ENCODE measurements around the gene KANSL3.

Gene KANSL3

DNA sequence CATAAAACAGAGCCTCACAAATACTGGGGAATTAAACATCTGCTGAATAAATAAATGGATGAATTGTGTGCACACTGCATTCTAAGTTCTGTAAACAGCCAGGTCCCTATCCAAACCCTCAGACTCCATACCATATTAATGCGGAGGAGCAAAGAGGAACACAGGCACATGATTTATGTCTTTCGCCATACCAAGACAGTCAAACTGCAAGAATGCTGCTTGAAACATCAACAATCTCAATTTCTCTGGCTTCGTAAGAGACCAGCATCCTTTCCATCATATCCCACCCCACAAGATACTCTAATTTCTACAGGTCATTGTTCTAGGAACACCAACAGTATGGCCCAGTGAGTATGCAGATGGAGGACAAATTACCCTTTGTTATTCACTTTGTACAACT, 15.0 kb downstream of the KANSL3 start:
- no peaks in the 10 kb centered on the region for H3K27me3 ChIP-seq (ENCODE audit: insufficient read depth, poor library complexity, severe bottlenecking)
- no peaks in the 10 kb centered on the region for H3K9me3 ChIP-seq (ENCODE audit: severe bottlenecking)
- H3K36me3 ChIP-seq (ENCODE audit: low read depth) = peaks cover 60% of the 10 kb centered on the region
- no peak overlapping the region for H3K27ac ChIP-seq (ENCODE audit: poor library complexity, severe bottlenecking)
- DNase-seq (ENCODE audit: low spot score) (no peak), ATAC-seq (ENCODE audit: low read depth) (no peak)
- peaks cover 13% of the 10 kb centered on the region for H3K4me1 ChIP-seq (ENCODE audit: insufficient read depth, poor library complexity, severe bottlenecking)
- H3K4me3 ChIP-seq (ENCODE audit: severe bottlenecking) = no peak overlapping the region
- TF ChIP-seq, protein P1, sequence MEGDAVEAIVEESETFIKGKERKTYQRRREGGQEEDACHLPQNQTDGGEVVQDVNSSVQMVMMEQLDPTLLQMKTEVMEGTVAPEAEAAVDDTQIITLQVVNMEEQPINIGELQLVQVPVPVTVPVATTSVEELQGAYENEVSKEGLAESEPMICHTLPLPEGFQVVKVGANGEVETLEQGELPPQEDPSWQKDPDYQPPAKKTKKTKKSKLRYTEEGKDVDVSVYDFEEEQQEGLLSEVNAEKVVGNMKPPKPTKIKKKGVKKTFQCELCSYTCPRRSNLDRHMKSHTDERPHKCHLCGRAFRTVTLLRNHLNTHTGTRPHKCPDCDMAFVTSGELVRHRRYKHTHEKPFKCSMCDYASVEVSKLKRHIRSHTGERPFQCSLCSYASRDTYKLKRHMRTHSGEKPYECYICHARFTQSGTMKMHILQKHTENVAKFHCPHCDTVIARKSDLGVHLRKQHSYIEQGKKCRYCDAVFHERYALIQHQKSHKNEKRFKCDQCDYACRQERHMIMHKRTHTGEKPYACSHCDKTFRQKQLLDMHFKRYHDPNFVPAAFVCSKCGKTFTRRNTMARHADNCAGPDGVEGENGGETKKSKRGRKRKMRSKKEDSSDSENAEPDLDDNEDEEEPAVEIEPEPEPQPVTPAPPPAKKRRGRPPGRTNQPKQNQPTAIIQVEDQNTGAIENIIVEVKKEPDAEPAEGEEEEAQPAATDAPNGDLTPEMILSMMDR (IDR thresholded peaks at IDR 0.05; ENCODE audit: poor library complexity, severe bottlenecking) = no peak

DNA sequence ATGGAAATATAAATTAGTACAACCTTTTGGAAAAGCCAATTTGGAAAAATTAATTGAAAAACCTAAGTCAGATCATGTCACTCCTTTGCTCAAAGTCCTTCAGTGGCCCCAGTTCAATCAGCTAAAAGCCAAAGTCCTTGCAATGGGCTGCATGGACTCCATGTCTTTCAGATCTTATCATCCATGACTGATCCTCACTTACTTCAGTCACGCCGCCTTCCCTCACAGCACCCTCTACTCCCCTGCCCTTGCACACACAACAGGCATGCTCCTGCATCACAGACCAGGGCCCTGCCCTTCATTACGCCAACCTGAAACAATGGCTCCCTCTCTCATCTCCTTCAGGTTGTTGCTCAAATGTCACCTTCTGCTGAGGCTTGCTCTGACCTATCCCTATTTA, 15.6 kb downstream of the KANSL3 start:
- Histone ChIP-seq H3K27me3 (ENCODE audit: insufficient read depth, poor library complexity, severe bottlenecking) (no peaks in the 10 kb centered on the region), H3K36me3 (ENCODE audit: low read depth) (peaks cover 56% of the 10 kb centered on the region), H3K27ac (ENCODE audit: poor library complexity, severe bottlenecking) (no peak overlapping the region), H3K4me3 (ENCODE audit: severe bottlenecking) (no peak overlapping the region), H3K9me3 (ENCODE audit: severe bottlenecking) (no peaks in the 10 kb centered on the region), H3K4me1 (ENCODE audit: insufficient read depth, poor library complexity, severe bottlenecking) (peaks cover 18% of the 10 kb centered on the region)
- no peak for ATAC-seq (ENCODE audit: low read depth)
- no peak for DNase-seq (ENCODE audit: low spot score)
- TF ChIP-seq, protein P1 (IDR thresholded peaks at IDR 0.05; ENCODE audit: poor library complexity, severe bottlenecking) = no peak

DNA sequence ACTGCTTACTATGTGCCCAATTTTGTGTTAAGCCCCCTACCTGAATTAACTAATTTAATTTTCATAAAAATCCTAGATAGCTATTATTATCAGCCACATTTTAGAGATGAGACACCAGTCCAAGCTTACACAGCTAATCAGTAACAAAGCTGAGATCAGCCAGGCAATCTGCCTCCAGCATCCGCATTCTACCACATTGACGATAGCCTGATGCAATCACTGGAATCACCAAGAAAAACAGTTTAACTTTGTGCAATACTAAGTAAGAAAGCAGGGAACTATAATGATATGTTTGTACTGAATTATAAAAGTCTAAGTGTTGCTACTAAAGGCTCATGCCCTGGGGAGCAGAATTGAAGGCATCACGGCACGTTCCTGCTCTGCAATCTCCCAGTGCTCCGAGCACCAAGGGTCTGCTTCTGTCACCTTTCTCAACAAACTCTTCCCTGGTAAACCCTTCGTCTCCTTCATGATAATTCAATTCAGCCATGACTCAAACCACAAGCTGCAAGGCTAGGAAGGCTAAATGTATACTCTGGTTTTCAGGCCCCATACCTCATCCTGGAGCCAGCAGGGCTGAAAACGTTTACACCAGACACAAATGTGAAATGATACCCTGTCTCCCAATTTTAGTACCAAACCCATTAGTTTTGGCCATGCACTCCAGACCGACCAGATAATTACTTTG, 19.4 kb downstream of the KANSL3 start:
- H3K27ac ChIP-seq (ENCODE audit: poor library complexity, severe bottlenecking) = peak overlapping the region; percentile 50
- no peak for ATAC-seq (ENCODE audit: low read depth)
- DNase-seq (ENCODE audit: low spot score) = no peak
- H3K9me3 ChIP-seq (ENCODE audit: severe bottlenecking) = no peaks in the 10 kb centered on the region
- H3K4me1 ChIP-seq (ENCODE audit: insufficient read depth, poor library complexity, severe bottlenecking) = peaks cover 11% of the 10 kb centered on the region
- H3K27me3 ChIP-seq (ENCODE audit: insufficient read depth, poor library complexity, severe bottlenecking) = no peaks in the 10 kb centered on the region
- no peak overlapping the region for H3K4me3 ChIP-seq (ENCODE audit: severe bottlenecking)
- peaks cover 59% of the 10 kb centered on the region for H3K36me3 ChIP-seq (ENCODE audit: low read depth)
- TF ChIP-seq, protein P1 (IDR thresholded peaks at IDR 0.05; ENCODE audit: poor library complexity, severe bottlenecking) = no peak

DNA sequence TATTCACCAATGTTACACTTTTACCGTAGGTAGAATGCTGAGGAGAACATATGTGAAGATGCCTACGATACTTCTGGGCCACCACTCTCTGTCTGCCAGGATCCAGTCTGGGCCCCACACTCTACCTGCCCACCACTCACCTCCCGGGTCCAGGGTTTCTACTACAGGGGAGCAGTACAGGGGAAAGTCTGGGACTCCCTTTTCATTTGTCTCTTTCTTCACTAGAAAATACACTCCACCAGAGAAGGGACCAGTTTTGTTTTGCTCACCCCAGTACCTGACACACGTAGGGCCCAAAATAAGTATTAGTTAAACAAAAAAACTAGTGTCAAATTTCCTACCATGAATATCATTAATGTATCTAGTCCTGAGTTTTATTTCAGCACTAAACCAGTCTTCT, 21.1 kb downstream of the KANSL3 start:
- Histone ChIP-seq H3K4me3 (ENCODE audit: severe bottlenecking) (no peak overlapping the region), H3K4me1 (ENCODE audit: insufficient read depth, poor library complexity, severe bottlenecking) (peaks cover 11% of the 10 kb centered on the region), H3K27ac (ENCODE audit: poor library complexity, severe bottlenecking) (peak overlapping the region; percentile 50), H3K27me3 (ENCODE audit: insufficient read depth, poor library complexity, severe bottlenecking) (no peaks in the 10 kb centered on the region), H3K9me3 (ENCODE audit: severe bottlenecking) (no peaks in the 10 kb centered on the region), H3K36me3 (ENCODE audit: low read depth) (peaks cover 73% of the 10 kb centered on the region)
- ATAC-seq (ENCODE audit: low read depth) (no peak), DNase-seq (ENCODE audit: low spot score) (no peak)
- TF ChIP-seq, protein P1 (IDR thresholded peaks at IDR 0.05; ENCODE audit: poor library complexity, severe bottlenecking) = no peak

DNA sequence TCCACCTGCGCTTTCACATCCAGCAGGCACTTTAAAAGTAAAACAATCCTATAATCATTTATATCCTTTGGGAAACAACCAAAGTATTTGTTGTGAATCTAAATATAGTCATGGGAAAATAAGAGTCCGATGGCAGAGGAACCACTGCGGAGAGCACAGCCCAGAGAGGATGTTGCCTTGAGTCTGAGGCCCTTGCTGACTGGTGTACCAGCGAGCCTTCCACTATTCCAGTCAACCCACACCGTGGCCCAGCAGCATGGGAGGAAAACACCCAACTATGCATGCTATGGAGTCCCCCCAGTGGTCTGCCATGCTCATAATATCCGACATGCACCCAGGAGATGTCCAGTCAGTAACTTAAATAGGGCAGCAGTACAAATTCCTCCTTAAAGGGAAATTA, 21.6 kb downstream of the KANSL3 start:
- H3K4me3 ChIP-seq (ENCODE audit: severe bottlenecking) = no peak overlapping the region
- peaks cover 11% of the 10 kb centered on the region for H3K4me1 ChIP-seq (ENCODE audit: insufficient read depth, poor library complexity, severe bottlenecking)
- peaks cover 75% of the 10 kb centered on the region for H3K36me3 ChIP-seq (ENCODE audit: low read depth)
- H3K27ac ChIP-seq (ENCODE audit: poor library complexity, severe bottlenecking) = peak overlapping the region; percentile 50
- TF ChIP-seq, protein P1 (IDR thresholded peaks at IDR 0.05; ENCODE audit: poor library complexity, severe bottlenecking) = no peak
- ATAC-seq (ENCODE audit: low read depth) (no peak), DNase-seq (ENCODE audit: low spot score) (no peak)
- H3K9me3 ChIP-seq (ENCODE audit: severe bottlenecking) = no peaks in the 10 kb centered on the region
- no peaks in the 10 kb centered on the region for H3K27me3 ChIP-seq (ENCODE audit: insufficient read depth, poor library complexity, severe bottlenecking)
